Stomach (tissue), 4 donors: ENCODE measurements around the gene PPP1R15A.

ENCODE experiments used
- CTCF ChIP-seq, 7 experiments: fragments of 450-650 bp in 4 of 7; fragments of 200-600 bp in 3 of 7; sonication (generic) in 3 of 7; IDR thresholded peaks; one replicate each; pipeline ENCODE4 v1.5.1; 2016 to 2019; ENCODE audit warnings: antibody characterized with exemption in 7 of 7, control low read depth in 2 of 7, mild to moderate bottlenecking in 1 of 7
- POLR2AphosphoS5 ChIP-seq, 3 donors: sonication (generic); formaldehyde crosslinking; IDR thresholded peaks; one replicate each; pipeline ENCODE4 v1.6.1; 2016; ENCODE audit warnings: antibody characterized with exemption in 3 of 3

- TF ChIP-seq CTCF (IDR thresholded peaks at IDR 0.05) (no peak), POLR2AphosphoS5 (IDR thresholded peaks at IDR 0.05) (no peak)
Measured at GRCh38 chr19:48841571-48841970, 30.6 kb upstream of the PPP1R15A start.
